Neural progenitor cell (in vitro differentiated cells): ENCODE data around the gene TEX14.

Experiments used
- CTCF ChIP-seq: fragments of 200-600 bp; sonication (generic); IDR thresholded peaks from 2 replicates; pipeline ENCODE4 v1.5.1; 2017; ENCODE audit warnings: antibody characterized with exemption, mild to moderate bottlenecking
- EZH2phosphoT487 ChIP-seq: fragments of 200-600 bp; sonication (generic); IDR thresholded peaks from 2 replicates; pipeline ENCODE4 v1.6.1; 2017; ENCODE audit warnings: antibody characterized with exemption

DNA sequence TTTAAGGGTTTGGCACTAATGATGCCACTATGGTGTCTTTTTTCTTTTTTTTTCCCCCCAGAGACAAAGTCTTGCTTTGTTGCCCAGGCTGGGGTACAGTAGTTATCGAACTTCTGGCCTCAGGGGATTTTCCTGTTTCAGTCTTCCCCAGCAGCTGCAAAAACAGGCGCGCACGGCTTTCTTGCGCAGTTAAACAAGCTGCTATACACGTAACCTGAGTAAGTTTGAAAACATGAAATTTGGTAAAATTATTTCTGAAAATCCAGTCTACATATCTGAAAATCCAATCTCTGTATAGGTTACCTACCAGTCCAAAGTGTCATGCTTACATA lies 11.8 kb downstream of the TEX14 start:
- TF ChIP-seq EZH2phosphoT487 (no peak), CTCF (no peak)
